AG09309 (cell line): ENCODE data around the gene RAB1A.

Source experiments
- DNase-seq: peaks from one replicate; pipeline ENCODE4 v3.0.0-alpha.2; 2010; ENCODE audit warnings: low read depth
- H3K4me3 ChIP-seq: 2 replicates; pipeline ENCODE4 v1.5.1; 2011; ENCODE audit warnings: mild to moderate bottlenecking, low read depth, low read length, moderate library complexity; ENCODE audit not compliant: control insufficient read depth
- CTCF ChIP-seq: IDR thresholded peaks from 2 replicates; pipeline ENCODE4 v1.5.1; 2011; ENCODE audit warnings: mild to moderate bottlenecking, low read depth, low read length, inconsistent platforms; ENCODE audit not compliant: insufficient read depth, control insufficient read depth; ENCODE audit errors: missing control alignments

Gene RAB1A

GRCh38 chr2:65096948-65097347 lies 33.0 kb downstream of the RAB1A start:
- no peak overlapping the region for H3K4me3 ChIP-seq
- no peak for TF ChIP-seq CTCF
- DNase-seq, result no peak

GRCh38 chr2:65093211-65093610 lies 36.7 kb downstream of the RAB1A start:
- DNase-seq, result no peak
- TF ChIP-seq CTCF, result no peak
- no peak overlapping the region for H3K4me3 ChIP-seq

- H3K4me3 ChIP-seq, result no peak overlapping the region
- TF ChIP-seq CTCF, result no peak
- DNase-seq, result no peak
These were observed 37.1 kb downstream of the RAB1A start for GRCh38 chr2:65092791-65093190.

GRCh38 chr2:65085148-65085547 lies 44.8 kb downstream of the RAB1A start:
- H3K4me3 ChIP-seq, result no peak overlapping the region
- no peak for DNase-seq
- no peak for TF ChIP-seq CTCF

- no peak for TF ChIP-seq CTCF
- no peak overlapping the region for H3K4me3 ChIP-seq
- no peak for DNase-seq
These were observed 48.6 kb downstream of the RAB1A start for GRCh38 chr2:65081232-65081685.

- no peak for TF ChIP-seq CTCF
- DNase-seq, result no peak
- H3K4me3 ChIP-seq, result no peak overlapping the region
These were observed 50.9 kb downstream of the RAB1A start for GRCh38 chr2:65079017-65079416.

- TF ChIP-seq CTCF, result peak; percentile 3
- no peak for DNase-seq
These were observed 52.0 kb downstream of the RAB1A start for GRCh38 chr2:65077898-65078297.

More at GRCh38 chr2:65077898-65078297, 52.0 kb downstream of the RAB1A start:
- H3K4me3 ChIP-seq, result no peak overlapping the region
